A549 (cell line): ENCODE results near the gene RASGRP1. TPM values are rescaled to one million over a fixed set of nuclear protein-coding genes. Genes with fewer than 3 reads are reported as not detected.

Experiments used
- ATAC-seq, 2 experiments: fragments of 200-7000 bp in 1 of 2; fragments of >200 bp in 1 of 2; cut with Nextera tagmentation in 1 of 2; cut with Tn5 transposase in 1 of 2; 3 replicates each; pipeline versions ENCODE4 v1.8.0 to v1.9.1; 2018 to 2020; ENCODE audit warnings: mild to moderate bottlenecking in 1 of 2, moderate library complexity in 1 of 2
- CTCF ChIA-PET: fragments of 300-600 bp; sonication (Branson Sonifier 250); formaldehyde crosslinking; extraction: SDS; loops from one replicate; lab custom pipeline; 2021; ENCODE audit warnings: antibody characterized with exemption, inconsistent platforms; lab: Yijun Ruan, JAX
- POLR2A ChIA-PET: fragments of 350-600 bp; formaldehyde crosslinking; extraction: SDS; loops from one replicate; lab custom pipeline; 2021; ENCODE audit warnings: antibody characterized with exemption, inconsistent platforms; lab: Yijun Ruan, JAX
- DNase-seq, 2 experiments: peaks; one replicate each; pipeline versions ENCODE4 v3.0.0 to v3.0.0-alpha.2; 2011 to 2016; ENCODE audit warnings: low read depth in 1 of 2, low spot score in 1 of 2
- FAIRE-seq: peaks from 2 replicates; lab custom pipeline; 2011; peaks lifted over from hg19 to GRCh38; lab: Jason Lieb, UNC
- H3K27ac ChIP-seq, 2 experiments: fragments of >200 bp; sonication (Bioruptor Twin); formaldehyde crosslinking; 3 replicates each; pipeline ENCODE4 v1.5.1; 2016 to 2017
- H3K4me1 ChIP-seq: fragments of >200 bp; sonication (Bioruptor Twin); formaldehyde crosslinking; 3 replicates; pipeline ENCODE4 v1.6.1; 2016
- H3K4me2 ChIP-seq: fragments of >200 bp; sonication (Bioruptor Twin); formaldehyde crosslinking; 3 replicates; pipeline ENCODE4 v1.6.1; 2016
- H3K4me3 ChIP-seq: fragments of >200 bp; sonication (Bioruptor Twin); formaldehyde crosslinking; 3 replicates; pipeline ENCODE4 v1.5.1; 2016
- H3K9me3 ChIP-seq: fragments of >200 bp; sonication (Bioruptor Twin); formaldehyde crosslinking; 3 replicates; pipeline ENCODE4 v1.6.1; 2016
- CBX2 ChIP-seq: fragments of 200-600 bp; sonication (generic); IDR thresholded peaks from 2 replicates; pipeline ENCODE4 v1.6.1; 2016; ENCODE audit warnings: low read depth, mild to moderate bottlenecking, borderline replicate concordance
- CBX8 ChIP-seq: fragments of 200-600 bp; sonication (generic); IDR thresholded peaks from 2 replicates; pipeline ENCODE4 v1.6.1; 2016
- CHD2 ChIP-seq: fragments of 150-350 bp; IDR thresholded peaks from 2 replicates; pipeline ENCODE4 v1.6.1; 2014; ENCODE audit warnings: low read length; ENCODE audit not compliant: partially characterized antibody
- EHF ChIP-seq: fragments of 250-450 bp; sonication (Bioruptor Pico); IDR thresholded peaks from 2 replicates; pipeline ENCODE4 v1.5.0; 2020; ENCODE audit warnings: mild to moderate bottlenecking
- FOXS1 ChIP-seq: fragments of 250-450 bp; sonication (Bioruptor Pico); IDR thresholded peaks from 2 replicates; pipeline ENCODE4 v1.5.0; 2020; ENCODE audit warnings: mild to moderate bottlenecking, moderate library complexity
- HOXB13 ChIP-seq: fragments of 250-450 bp; sonication (Bioruptor Pico); IDR thresholded peaks from 2 replicates; pipeline ENCODE4 v1.5.0; 2020; ENCODE audit warnings: low read depth, mild to moderate bottlenecking, moderate library complexity
- KDM1A ChIP-seq: fragments of 200-600 bp; sonication (generic); IDR thresholded peaks from 2 replicates; pipeline ENCODE4 v1.6.1; 2016; ENCODE audit warnings: low read depth, mild to moderate bottlenecking
- KDM5A ChIP-seq: fragments of 200-600 bp; sonication (generic); IDR thresholded peaks from 2 replicates; pipeline ENCODE4 v1.6.1; 2016; ENCODE audit warnings: antibody characterized with exemption, mild to moderate bottlenecking
- MAFK ChIP-seq: fragments of 450-650 bp; IDR thresholded peaks from 2 replicates; pipeline ENCODE4 v1.6.1; 2014; ENCODE audit not compliant: partially characterized antibody
- MYC ChIP-seq: IDR thresholded peaks from 2 replicates; pipeline ENCODE4 v1.6.1; 2012; ENCODE audit warnings: mild to moderate bottlenecking, inconsistent platforms, low read length, improper control_type of control experiment, borderline replicate concordance
- NFE2L2 ChIP-seq: fragments of 150-350 bp; conservative IDR thresholded peaks from 2 replicates; pipeline ENCODE4 v1.6.1; 2014; ENCODE audit warnings: low read length
- PHF8 ChIP-seq: fragments of 200-600 bp; sonication (generic); IDR thresholded peaks from 2 replicates; pipeline ENCODE4 v1.6.1; 2016; ENCODE audit warnings: low read depth, mild to moderate bottlenecking, antibody characterized with exemption, moderate library complexity, borderline replicate concordance
- RARB ChIP-seq: fragments of 250-450 bp; sonication (Bioruptor Pico); IDR thresholded peaks from 2 replicates; pipeline ENCODE4 v1.8.0; 2021; ENCODE audit warnings: mild to moderate bottlenecking, moderate library complexity
- RCOR1 ChIP-seq: fragments of 150-350 bp; IDR thresholded peaks from 2 replicates; pipeline ENCODE4 v1.6.1; 2014; ENCODE audit warnings: antibody characterized with exemption, low read length, low read depth
- SREBF2 ChIP-seq: fragments of 450-650 bp; IDR thresholded peaks from 2 replicates; pipeline ENCODE4 v1.6.1; 2014; ENCODE audit warnings: mild to moderate bottlenecking, moderate library complexity
- TFCP2L1 ChIP-seq: fragments of 250-450 bp; sonication (Bioruptor Pico); IDR thresholded peaks from 2 replicates; pipeline ENCODE4 v1.5.0; 2021; ENCODE audit warnings: mild to moderate bottlenecking
- TP53 ChIP-seq: fragments of 250-450 bp; sonication (Bioruptor Pico); IDR thresholded peaks from 2 replicates; pipeline ENCODE4 v1.5.0; 2021; ENCODE audit warnings: mild to moderate bottlenecking, moderate library complexity
- ZC3H11A ChIP-seq: fragments of 450-650 bp; IDR thresholded peaks from 2 replicates; pipeline ENCODE4 v1.6.1; 2014; ENCODE audit warnings: antibody characterized with exemption, mild to moderate bottlenecking
- WGBS: methylation state at CpG from one replicate; pipeline ENCODE4 v1.1.6; 2017; ENCODE audit errors: missing lambda C conversion rate; 5-methylcytosine and 5-hydroxymethylcytosine counted together
- polyA plus RNA-seq, 4 experiments: library from polyadenylated mRNA; depleted of rRNA in 3 of 4; stranded (reverse); fragments of >200 nt; fragmentation: RNase III in 1 of 4; extraction: RNeasy Plus Mini Kit Qiagen cat#74134 plus additional on column Dnase treatment in 1 of 4; gene quantifications; 2 replicates in 3 of 4; 3 replicates in 1 of 4; pipeline ENCODE4 v1.2.3, GENCODE V29; 2011 to 2017
- TF ChIP-seq, protein P1 (sequence below): fragments of >200 bp; sonication (Bioruptor Twin); formaldehyde crosslinking; IDR thresholded peaks from 3 replicates; pipeline ENCODE4 v1.5.1; 2016
- TF ChIP-seq, protein P2 (sequence below): IDR thresholded peaks from 2 replicates; pipeline ENCODE4 v1.6.1; 2012
- TF ChIP-seq, protein P3 (sequence below): fragments of 250-450 bp; sonication (Bioruptor Pico); IDR thresholded peaks from 2 replicates; pipeline ENCODE4 v1.5.0; 2020; ENCODE audit warnings: low read depth, mild to moderate bottlenecking, moderate library complexity

RASGRP1 gene
- polyA plus RNA-seq, 2 of the 4 experiments (the other 2 are of a cell fraction): 0.70 to 1.2 TPM

DNA sequence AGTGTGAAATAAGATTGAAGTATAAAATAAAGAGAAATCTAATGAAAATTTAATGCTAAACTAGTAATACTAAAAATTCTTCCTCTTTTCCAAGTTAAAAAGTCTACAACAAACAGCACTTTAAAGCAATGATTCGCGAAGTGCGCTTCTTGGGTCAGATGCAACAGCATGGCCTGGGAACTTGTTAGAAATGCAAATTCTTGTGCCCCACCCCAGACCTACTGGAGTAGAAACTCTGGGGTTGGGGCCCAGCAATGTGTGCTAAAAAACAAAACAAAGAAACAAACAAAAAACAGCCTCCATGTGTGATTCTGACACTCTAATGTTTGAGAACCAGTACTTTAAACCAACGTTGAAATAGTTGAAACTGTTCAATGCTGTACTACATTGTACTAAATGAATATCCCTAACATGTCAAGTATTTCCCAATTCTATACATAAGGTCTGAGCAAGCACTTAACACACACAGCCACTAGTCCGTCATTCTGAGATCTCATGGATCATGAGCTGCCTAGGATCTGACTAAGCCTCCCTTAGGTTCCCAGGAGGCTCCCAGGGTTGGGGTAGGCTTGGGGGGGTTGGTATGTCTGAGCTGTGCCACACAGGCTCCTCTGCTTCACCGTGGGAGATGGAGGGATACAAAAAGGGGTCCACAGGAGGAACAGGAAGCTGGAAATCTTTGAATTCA lies 6.1 kb downstream of the RASGRP1 start:
- no peak overlapping the region for H3K4me2 ChIP-seq

DNA sequence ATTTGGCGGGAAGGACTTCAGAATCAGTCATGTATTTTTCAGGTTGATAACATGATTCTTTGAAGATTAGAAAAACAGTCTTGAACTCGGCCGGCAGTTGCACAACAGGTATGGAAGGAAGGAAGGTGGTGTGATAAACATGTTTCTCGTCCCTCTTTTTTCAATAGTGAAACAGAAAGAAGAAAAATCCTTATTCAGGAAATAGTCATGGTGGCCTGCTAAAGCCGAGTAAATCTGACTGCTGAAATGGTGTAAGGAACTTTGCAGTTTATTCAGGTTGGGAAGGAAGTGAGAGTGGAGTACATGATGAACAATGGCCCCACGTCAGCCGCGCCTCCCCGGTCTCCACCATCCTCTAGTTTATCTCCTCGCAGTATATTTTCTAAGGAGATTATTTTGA lies 6.7 kb downstream of the RASGRP1 start:
- ATAC-seq: no peak
- no peak overlapping the region for H3K4me3 ChIP-seq
- ChIA-PET POLR2A (no interaction called here), CTCF (interaction anchor here (1.2 kb wide), 1 partner anchor 90 kb away, joined by 3 read pairs; no protein-coding TSS in a partner anchor)
- no peak for DNase-seq
- WGBS: 79% methylated on average over 10 of the region's 10 CpGs
- FAIRE-seq: no peak
- no peaks in the 10 kb centered on the region for H3K4me1 ChIP-seq
- TF ChIP-seq SREBF2 (no peak), CBX2 (no peak), TP53 (no peak), KDM5A (no peak), MYC (no peak), ZC3H11A (no peak), NFE2L2 (no peak), PHF8 (no peak), KDM1A (no peak)
- TF ChIP-seq, protein P1, sequence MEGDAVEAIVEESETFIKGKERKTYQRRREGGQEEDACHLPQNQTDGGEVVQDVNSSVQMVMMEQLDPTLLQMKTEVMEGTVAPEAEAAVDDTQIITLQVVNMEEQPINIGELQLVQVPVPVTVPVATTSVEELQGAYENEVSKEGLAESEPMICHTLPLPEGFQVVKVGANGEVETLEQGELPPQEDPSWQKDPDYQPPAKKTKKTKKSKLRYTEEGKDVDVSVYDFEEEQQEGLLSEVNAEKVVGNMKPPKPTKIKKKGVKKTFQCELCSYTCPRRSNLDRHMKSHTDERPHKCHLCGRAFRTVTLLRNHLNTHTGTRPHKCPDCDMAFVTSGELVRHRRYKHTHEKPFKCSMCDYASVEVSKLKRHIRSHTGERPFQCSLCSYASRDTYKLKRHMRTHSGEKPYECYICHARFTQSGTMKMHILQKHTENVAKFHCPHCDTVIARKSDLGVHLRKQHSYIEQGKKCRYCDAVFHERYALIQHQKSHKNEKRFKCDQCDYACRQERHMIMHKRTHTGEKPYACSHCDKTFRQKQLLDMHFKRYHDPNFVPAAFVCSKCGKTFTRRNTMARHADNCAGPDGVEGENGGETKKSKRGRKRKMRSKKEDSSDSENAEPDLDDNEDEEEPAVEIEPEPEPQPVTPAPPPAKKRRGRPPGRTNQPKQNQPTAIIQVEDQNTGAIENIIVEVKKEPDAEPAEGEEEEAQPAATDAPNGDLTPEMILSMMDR: no peak
- no peak overlapping the region for H3K4me2 ChIP-seq
- H3K9me3 ChIP-seq: no peaks in the 10 kb centered on the region
- H3K27ac ChIP-seq: no peak overlapping the region

More for the DNA sequence above, 6.1 kb downstream of the RASGRP1 start:
- Histone ChIP-seq H3K4me1 (no peaks in the 10 kb centered on the region), H3K9me3 (no peaks in the 10 kb centered on the region), H3K4me3 (no peak overlapping the region), H3K27ac (no peak overlapping the region)
- no peak for DNase-seq
- no peak for FAIRE-seq
- ChIA-PET CTCF (no interaction called here), POLR2A (no interaction called here)
- TF ChIP-seq TFCP2L1 (CRISPR knock-in tag) (no peak), RARB (no peak), RCOR1 (no peak), FOXS1 (CRISPR knock-in tag) (no peak), CHD2 (no peak), HOXB13 (CRISPR knock-in tag) (no peak), PHF8 (no peak), CBX8 (no peak), MAFK (no peak), EHF (no peak)
- TF ChIP-seq, protein P2, sequence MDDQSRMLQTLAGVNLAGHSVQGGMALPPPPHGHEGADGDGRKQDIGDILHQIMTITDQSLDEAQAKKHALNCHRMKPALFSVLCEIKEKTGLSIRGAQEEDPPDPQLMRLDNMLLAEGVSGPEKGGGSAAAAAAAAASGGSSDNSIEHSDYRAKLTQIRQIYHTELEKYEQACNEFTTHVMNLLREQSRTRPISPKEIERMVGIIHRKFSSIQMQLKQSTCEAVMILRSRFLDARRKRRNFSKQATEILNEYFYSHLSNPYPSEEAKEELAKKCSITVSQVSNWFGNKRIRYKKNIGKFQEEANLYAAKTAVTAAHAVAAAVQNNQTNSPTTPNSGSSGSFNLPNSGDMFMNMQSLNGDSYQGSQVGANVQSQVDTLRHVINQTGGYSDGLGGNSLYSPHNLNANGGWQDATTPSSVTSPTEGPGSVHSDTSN: no peak
- TF ChIP-seq, protein P3, sequence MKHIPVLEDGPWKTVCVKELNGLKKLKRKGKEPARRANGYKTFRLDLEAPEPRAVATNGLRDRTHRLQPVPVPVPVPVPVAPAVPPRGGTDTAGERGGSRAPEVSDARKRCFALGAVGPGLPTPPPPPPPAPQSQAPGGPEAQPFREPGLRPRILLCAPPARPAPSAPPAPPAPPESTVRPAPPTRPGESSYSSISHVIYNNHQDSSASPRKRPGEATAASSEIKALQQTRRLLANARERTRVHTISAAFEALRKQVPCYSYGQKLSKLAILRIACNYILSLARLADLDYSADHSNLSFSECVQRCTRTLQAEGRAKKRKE (CRISPR knock-in tag): no peak
- ATAC-seq: no peak
- 60% methylated on average over 6 of the region's 6 CpGs for WGBS
